Lower leg skin (tissue), 4 donors: ENCODE results near the gene SMG6. TPM values are rescaled to one million over a fixed set of nuclear protein-coding genes. Genes with fewer than 3 reads are reported as not detected.
"Not testable (repeated sequence)": the region's sequence is repeated elsewhere in the genome, so short reads cannot be mapped to it uniquely, and the experiment has no call there.

ENCODE experiments used
- DNase-seq, 2 donors: peaks; one replicate each; pipeline ENCODE4 v3.0.0-alpha.2; 2019; ENCODE audit warnings: low spot score in 2 of 2
- H3K4me3 ChIP-seq: fragments of 200-600 bp; sonication (generic); 2 replicates; pipeline ENCODE4 v1.5.1; 2017; ENCODE audit warnings: mild to moderate bottlenecking, low read depth; ENCODE audit not compliant: poor library complexity, severe bottlenecking
- CTCF ChIP-seq, 3 donors: fragments of 450-650 bp; IDR thresholded peaks; one replicate each; pipeline ENCODE4 v1.5.1; 2016; ENCODE audit warnings: antibody characterized with exemption in 3 of 3, mild to moderate bottlenecking in 3 of 3, moderate library complexity in 2 of 3
- POLR2A ChIP-seq, 2 donors: fragments of 450-650 bp; IDR thresholded peaks; one replicate each; pipeline ENCODE4 v1.6.1; 2016 to 2017; ENCODE audit warnings: antibody characterized with exemption in 2 of 2, mild to moderate bottlenecking in 1 of 2, moderate library complexity in 1 of 2
- WGBS, 2 donors: methylation state at CpG; one replicate each; pipeline ENCODE4 v1.1.5; 2018; 5-methylcytosine and 5-hydroxymethylcytosine counted together
- intact Hi-C: fragments of 100-400 bp; cut with DNase I; formaldehyde crosslinking; loops from one replicate; pipeline ENCODE4 v1.15.0; 2023; ENCODE audit warnings: low total_unique reads
- total RNA-seq, 4 donors: library from RNA; depleted of rRNA; stranded (reverse); fragments of >200 nt; gene quantifications; one replicate each; pipeline ENCODE4 v1.1.0, GENCODE V29; 2016

Gene SMG6
- total RNA-seq, 4 donors from 2014 or later: 22.5 to 54.6 (median 29.5) TPM

GRCh38 chr17:2172999-2173398 lies 130.6 kb downstream of the SMG6 start:
- WGBS, 2 donors: 35 to 63% methylated on average over 1 of the region's 1 CpG
- H3K4me3 ChIP-seq: no peak overlapping the region
- TF ChIP-seq CTCF (IDR thresholded peaks at IDR 0.05) (no peak), POLR2A (IDR thresholded peaks at IDR 0.05) (no peak)
- intact Hi-C loops: loop anchor here (5.0 kb wide), 1 partner anchor 64 kb away; no protein-coding TSS in a partner anchor
- no peak for DNase-seq

- peak in 1 of 2 donors; percentile 57 for DNase-seq
- intact Hi-C loops: loop anchor here (5.0 kb wide), 1 partner anchor 65 kb away; no protein-coding TSS in a partner anchor
- TF ChIP-seq CTCF (IDR thresholded peaks at IDR 0.05): no peak
- no peak for TF ChIP-seq POLR2A (IDR thresholded peaks at IDR 0.05)
- 32 to 39% methylated on average over 16 of the region's 16 CpGs for WGBS, 2 donors
- no peak overlapping the region for H3K4me3 ChIP-seq
These were observed 131.3 kb downstream of the SMG6 start for GRCh38 chr17:2172077-2172851.

- intact Hi-C loops: loop anchor here (5.0 kb wide), 1 partner anchor 66 kb away; no protein-coding TSS in a partner anchor
- WGBS, 2 donors: 43 to 57% methylated on average over 6 of the region's 6 CpGs
- DNase-seq: no peak
- no peak overlapping the region for H3K4me3 ChIP-seq
- TF ChIP-seq POLR2A (IDR thresholded peaks at IDR 0.05) (no peak), CTCF (IDR thresholded peaks at IDR 0.05) (no peak)
These were observed 131.9 kb downstream of the SMG6 start for GRCh38 chr17:2171702-2172076.

GRCh38 chr17:2170023-2170422 lies 133.6 kb downstream of the SMG6 start:
- intact Hi-C loops: loop anchor here (5.0 kb wide), 1 partner anchor 67 kb away; no protein-coding TSS in a partner anchor
- 85 to 88% methylated on average over 9 of the region's 9 CpGs for WGBS, 2 donors
- no peak overlapping the region for H3K4me3 ChIP-seq
- no peak for DNase-seq
- no peak for TF ChIP-seq POLR2A (IDR thresholded peaks at IDR 0.05)
- no peak for TF ChIP-seq CTCF (IDR thresholded peaks at IDR 0.05)

- intact Hi-C loops, H3K4me3 ChIP-seq, DNase-seq: not testable (repeated sequence)
- WGBS, 2 donors: 89 to 93% methylated on average over 12 of the region's 12 CpGs
These were observed 137.9 kb downstream of the SMG6 start for GRCh38 chr17:2165723-2166122.

GRCh38 chr17:2158396-2158780 lies 145.2 kb downstream of the SMG6 start:
- no peak overlapping the region for H3K4me3 ChIP-seq
- no peak for DNase-seq
- intact Hi-C loops: no loop called here
- TF ChIP-seq CTCF (IDR thresholded peaks at IDR 0.05) (no peak), POLR2A (IDR thresholded peaks at IDR 0.05) (no peak)
- WGBS, 2 donors: 87 to 88% methylated on average over 7 of the region's 7 CpGs
